ENCODE measurements around the gene TLCD4.

GRCh38 chr1:95127380-95127779 is 10.2 kb downstream of the TLCD4 start:
- no peak for TF ChIP-seq POLR2AphosphoS5 (IDR thresholded peaks at IDR 0.05)
- no peak for TF ChIP-seq CTCF (IDR thresholded peaks at IDR 0.05)
- no peak for TF ChIP-seq POLR2A (IDR thresholded peaks at IDR 0.05)
